Hematopoietic multipotent progenitor cell treated with erythropoietin and hydrocortisone succinate and interleukin-3 and kit ligand, for 8 days (in vitro differentiated cells): ENCODE results near the gene ZDHHC21.

Source experiments
- DNase-seq: peaks from one replicate; pipeline ENCODE4 v3.0.0-alpha.2; 2015

The ZDHHC21 gene

DNA sequence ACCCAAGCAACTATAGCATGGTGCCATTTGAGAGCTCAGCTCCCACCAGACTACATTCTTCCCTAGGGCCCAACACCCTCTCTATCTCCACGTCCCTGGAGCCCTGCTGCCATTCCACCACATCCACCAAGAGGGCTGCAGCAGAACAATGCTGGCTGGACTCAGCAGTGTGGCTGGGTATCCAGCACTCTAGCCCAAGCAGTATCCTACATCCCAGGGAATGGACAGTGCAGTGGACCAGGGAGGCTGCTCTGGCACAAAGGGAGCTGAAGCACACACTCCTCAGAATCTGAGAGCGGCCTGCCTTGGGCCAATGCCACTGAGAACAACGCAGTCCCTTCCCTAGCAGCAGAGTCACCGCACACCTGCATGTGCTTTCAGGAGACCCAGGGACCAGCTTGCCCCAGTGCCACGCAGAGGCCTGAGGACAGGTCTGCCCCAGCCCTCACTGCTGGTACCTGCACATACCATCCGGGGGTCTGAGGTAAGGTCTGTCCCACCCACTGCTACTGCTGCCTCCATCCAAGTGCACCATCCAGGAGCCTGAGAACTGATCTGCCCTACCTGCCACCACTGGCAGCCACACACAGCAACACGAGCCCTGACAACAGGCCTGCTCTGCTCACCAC is 95.9 kb downstream of the ZDHHC21 start:
- DNase-seq, result no peak

DNA sequence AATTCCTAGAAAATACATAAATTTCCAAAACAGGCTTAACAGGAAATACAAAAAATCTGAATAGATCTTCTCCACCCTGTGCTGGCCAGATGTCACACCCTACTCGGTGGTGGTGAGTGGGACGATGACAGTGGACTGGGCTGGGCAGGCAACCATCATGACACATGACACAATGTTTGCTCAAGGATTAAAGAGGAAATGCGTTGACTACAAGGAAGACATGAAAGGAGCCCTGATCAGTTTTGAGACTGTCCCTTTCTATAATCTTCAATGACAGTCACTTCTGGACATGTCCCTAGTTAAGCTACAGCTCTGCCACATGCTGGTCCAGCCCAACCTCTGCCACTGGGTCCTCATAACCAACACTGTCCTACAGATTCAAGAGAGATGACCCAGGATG is 99.8 kb downstream of the ZDHHC21 start:
- DNase-seq, result no peak

DNA sequence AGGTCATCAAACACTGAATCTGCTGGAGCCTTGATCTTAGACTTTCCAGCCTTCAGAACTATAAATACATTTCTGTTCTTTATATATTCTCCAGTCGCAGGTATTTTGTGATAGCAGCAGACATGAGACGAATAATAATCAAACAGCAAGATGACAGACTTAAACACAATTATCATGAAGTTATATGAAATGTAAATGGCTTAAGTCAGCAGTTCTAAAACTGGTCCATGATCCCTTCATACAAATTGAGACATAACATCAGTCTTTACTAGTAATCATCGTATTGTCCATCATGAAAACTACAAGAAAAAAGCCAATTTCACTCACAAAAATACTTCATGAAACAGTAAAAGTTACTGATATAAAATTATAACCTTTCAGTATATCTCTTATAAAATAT is 101.8 kb downstream of the ZDHHC21 start:
- DNase-seq, result no peak

DNA sequence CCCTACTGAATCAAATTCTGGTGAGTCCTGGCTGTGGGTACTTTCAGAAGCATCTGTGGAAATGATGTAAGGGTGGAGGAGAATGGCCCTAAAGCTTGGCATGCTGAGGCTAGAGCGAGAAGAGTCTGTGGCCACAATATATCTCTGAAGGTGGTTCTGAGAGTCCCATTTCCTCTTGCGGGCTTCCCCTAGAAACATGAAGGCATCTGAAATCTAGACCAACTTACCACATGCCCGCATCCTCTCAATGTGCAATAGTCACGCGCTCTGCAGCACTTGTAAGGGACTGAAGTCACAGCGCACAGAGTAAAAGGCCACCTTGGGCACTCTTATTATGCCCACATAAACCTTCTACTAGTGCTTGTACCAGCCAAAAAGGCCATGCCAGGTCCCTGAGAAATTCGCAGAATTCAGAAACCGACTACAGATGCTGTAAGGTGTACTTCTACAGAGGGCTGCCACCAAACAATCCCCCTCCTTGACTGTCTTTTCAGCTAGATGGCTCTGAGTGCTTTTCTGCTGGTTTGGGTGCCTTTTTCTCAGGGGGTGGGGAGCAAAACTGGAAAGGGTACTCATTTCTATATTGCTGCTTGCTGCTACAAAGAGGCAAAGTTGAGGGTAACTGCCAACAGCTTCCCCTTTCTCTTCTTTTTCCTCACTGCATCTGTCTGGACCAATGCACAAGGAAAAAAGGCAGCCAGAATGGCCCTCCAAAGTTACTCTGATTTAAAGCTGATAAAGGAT is 107.3 kb downstream of the ZDHHC21 start:
- no peak for DNase-seq

GRCh38 chr9:14584571-14584970 is 108.7 kb downstream of the ZDHHC21 start:
- no peak for DNase-seq

GRCh38 chr9:14578030-14578429 is 115.2 kb downstream of the ZDHHC21 start:
- DNase-seq, result no peak

- DNase-seq, result no peak
Observed at GRCh38 chr9:14574173-14574572, 119.1 kb downstream of the ZDHHC21 start.

DNA sequence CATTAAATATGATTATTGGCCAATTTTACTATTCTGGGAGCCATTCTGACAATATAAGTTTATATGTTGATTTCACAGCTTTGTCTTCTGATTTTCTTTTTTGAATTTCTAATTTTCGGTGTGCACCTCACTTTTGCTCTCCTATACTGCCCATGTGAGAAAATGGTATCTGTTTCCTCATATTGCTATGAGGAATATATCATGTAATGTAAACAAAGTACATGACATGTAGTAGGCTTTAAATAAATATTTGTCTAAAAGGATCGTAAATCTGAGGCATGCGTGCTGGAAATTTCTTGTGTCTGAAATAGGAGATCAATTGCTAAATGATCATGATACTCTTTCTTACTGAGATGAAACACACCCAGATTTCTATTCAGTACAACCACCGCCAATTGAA is 119.9 kb downstream of the ZDHHC21 start:
- DNase-seq, result no peak

- no peak for DNase-seq
Observed at GRCh38 chr9:14565352-14566016, 127.7 kb downstream of the ZDHHC21 start.

- no peak for DNase-seq
Observed at GRCh38 chr9:14563902-14564624, 129.2 kb downstream of the ZDHHC21 start.

- DNase-seq, result no peak
Observed at GRCh38 chr9:14561929-14562405, 131.3 kb downstream of the ZDHHC21 start.
